Neural crest cell (in vitro differentiated cells): ENCODE results near the gene GMDS. TPM values are rescaled to one million over a fixed set of nuclear protein-coding genes. Genes with fewer than 3 reads are reported as not detected.

ENCODE experiments used
- DNase-seq: peaks from one replicate; pipeline ENCODE4 v3.0.0; 2021; ENCODE audit warnings: low read depth, mixed read lengths, low spot score
- H3K27ac Mint-ChIP-seq: one replicate; pipeline ENCODE4 v1.8.0; 2021; ENCODE audit warnings: mild to moderate bottlenecking, mixed read lengths; ENCODE audit not compliant: unreplicated experiment
- H3K27me3 Mint-ChIP-seq: 2 replicates; pipeline ENCODE4 v1.8.0; 2021; ENCODE audit warnings: low read depth, mild to moderate bottlenecking, mixed read lengths
- H3K36me3 Mint-ChIP-seq: 2 replicates; pipeline ENCODE4 v1.8.0; 2021; ENCODE audit warnings: low read depth, mild to moderate bottlenecking, mixed read lengths
- H3K4me1 Mint-ChIP-seq: 2 replicates; pipeline ENCODE4 v1.8.0; 2021; ENCODE audit warnings: mixed read lengths
- H3K4me3 Mint-ChIP-seq: one replicate; pipeline ENCODE4 v1.8.0; 2021; ENCODE audit warnings: mild to moderate bottlenecking, mixed read lengths
- H3K9me3 Mint-ChIP-seq: 2 replicates; pipeline ENCODE4 v1.8.0; 2021; ENCODE audit warnings: mixed read lengths
- total RNA-seq: library from RNA; stranded (reverse); gene quantifications from 2 replicates; pipeline ENCODE4 v1.2.1, GENCODE V29; 2021
- TF ChIP-seq, protein P1 (sequence below): fragments of 200-600 bp; sonication (generic); conservative IDR thresholded peaks from 2 replicates; pipeline ENCODE4 v1.5.0; 2021; ENCODE audit warnings: antibody characterized with exemption, mild to moderate bottlenecking

The GMDS gene
- total RNA-seq, 1 donor from 2014 or later: 16.1 TPM

DNA sequence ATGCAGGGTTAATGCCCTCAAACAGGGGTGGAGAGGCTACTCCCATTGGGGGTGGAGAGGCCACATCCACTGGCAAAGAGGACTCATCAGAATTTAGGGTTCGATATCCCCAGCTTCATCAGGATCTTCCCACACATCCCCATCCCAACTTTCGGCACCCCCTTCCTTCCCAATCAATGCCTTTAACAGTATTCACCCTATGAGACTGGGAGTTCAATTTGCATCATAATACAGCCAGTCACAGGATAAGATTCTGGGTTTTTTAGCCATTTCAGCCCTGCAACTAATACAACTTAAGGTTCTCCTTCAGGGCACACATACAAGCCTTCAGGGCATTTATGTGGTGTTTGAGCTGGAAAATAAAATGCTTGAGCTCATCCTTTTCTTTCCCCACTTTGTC, 80.9 kb downstream of the GMDS start:
- H3K9me3 Mint-ChIP-seq: no peaks in the 10 kb centered on the region
- H3K27ac Mint-ChIP-seq: no peak overlapping the region
- no peak for DNase-seq
- H3K4me1 Mint-ChIP-seq: peaks cover 17% of the 10 kb centered on the region
- H3K4me3 Mint-ChIP-seq: no peak overlapping the region
- H3K36me3 Mint-ChIP-seq: no peaks in the 10 kb centered on the region
- TF ChIP-seq, protein P1, sequence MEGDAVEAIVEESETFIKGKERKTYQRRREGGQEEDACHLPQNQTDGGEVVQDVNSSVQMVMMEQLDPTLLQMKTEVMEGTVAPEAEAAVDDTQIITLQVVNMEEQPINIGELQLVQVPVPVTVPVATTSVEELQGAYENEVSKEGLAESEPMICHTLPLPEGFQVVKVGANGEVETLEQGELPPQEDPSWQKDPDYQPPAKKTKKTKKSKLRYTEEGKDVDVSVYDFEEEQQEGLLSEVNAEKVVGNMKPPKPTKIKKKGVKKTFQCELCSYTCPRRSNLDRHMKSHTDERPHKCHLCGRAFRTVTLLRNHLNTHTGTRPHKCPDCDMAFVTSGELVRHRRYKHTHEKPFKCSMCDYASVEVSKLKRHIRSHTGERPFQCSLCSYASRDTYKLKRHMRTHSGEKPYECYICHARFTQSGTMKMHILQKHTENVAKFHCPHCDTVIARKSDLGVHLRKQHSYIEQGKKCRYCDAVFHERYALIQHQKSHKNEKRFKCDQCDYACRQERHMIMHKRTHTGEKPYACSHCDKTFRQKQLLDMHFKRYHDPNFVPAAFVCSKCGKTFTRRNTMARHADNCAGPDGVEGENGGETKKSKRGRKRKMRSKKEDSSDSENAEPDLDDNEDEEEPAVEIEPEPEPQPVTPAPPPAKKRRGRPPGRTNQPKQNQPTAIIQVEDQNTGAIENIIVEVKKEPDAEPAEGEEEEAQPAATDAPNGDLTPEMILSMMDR: no peak
- no peaks in the 10 kb centered on the region for H3K27me3 Mint-ChIP-seq

DNA sequence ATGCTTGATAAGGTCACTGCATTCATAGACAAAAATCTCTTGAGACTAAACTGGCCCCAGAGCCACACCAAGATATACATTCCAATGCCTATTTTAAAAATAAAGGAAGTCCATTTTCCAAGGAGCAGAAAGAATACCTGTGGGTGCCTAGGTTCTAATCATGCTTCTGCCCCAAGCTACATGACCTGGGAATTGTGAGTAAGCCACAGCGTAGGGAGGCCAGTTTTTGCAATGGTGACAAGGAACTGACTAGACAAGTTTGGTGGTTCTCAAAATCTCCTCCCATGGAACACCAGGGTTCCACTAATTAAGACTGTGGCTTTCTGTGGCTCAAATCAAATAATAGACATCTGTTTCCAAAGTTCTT, 83.3 kb downstream of the GMDS start:
- DNase-seq: no peak
- H3K4me3 Mint-ChIP-seq: no peak overlapping the region
- peaks cover 17% of the 10 kb centered on the region for H3K4me1 Mint-ChIP-seq
- H3K27ac Mint-ChIP-seq: no peak overlapping the region
- no peaks in the 10 kb centered on the region for H3K27me3 Mint-ChIP-seq
- TF ChIP-seq, protein P1: no peak
- H3K36me3 Mint-ChIP-seq: no peaks in the 10 kb centered on the region
- H3K9me3 Mint-ChIP-seq: no peaks in the 10 kb centered on the region

DNA sequence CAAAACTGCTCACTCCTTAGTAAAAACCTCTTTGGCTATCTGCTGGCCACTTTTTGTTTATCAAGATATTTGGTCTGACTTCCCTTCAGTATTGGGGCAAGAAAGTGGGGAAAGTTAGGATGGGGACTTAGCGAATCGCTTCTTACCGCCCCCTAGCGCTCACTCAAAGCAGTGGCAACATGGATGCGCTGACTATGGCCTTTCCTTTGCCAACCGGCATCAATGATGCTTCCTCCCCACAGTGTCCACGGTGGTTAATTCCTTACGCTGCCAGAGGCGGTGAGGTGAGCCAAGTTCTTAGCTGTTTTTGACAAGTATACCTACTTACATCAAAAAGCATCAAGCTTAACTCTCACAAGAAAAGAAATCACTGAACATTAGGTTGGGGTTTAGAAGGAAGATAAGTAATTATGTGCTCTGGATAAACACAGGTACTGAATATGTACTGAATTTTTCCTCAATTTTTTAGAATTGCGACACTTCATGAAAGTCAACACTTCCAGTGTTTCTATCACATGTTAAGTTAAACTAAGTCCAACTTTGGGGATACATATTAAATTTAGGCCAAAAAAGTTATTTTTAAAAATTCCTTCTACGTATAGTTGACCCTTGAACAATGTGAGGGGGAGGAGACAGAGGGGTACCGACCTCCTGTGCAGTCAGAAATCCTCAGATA, 86.7 kb downstream of the GMDS start:
- Mint-ChIP-seq H3K27me3 (no peaks in the 10 kb centered on the region), H3K27ac (no peak overlapping the region), H3K4me1 (peaks cover 17% of the 10 kb centered on the region), H3K4me3 (no peak overlapping the region), H3K9me3 (no peaks in the 10 kb centered on the region), H3K36me3 (no peaks in the 10 kb centered on the region)
- peak; percentile 27 for DNase-seq
- TF ChIP-seq, protein P1: peak; percentile 69

DNA sequence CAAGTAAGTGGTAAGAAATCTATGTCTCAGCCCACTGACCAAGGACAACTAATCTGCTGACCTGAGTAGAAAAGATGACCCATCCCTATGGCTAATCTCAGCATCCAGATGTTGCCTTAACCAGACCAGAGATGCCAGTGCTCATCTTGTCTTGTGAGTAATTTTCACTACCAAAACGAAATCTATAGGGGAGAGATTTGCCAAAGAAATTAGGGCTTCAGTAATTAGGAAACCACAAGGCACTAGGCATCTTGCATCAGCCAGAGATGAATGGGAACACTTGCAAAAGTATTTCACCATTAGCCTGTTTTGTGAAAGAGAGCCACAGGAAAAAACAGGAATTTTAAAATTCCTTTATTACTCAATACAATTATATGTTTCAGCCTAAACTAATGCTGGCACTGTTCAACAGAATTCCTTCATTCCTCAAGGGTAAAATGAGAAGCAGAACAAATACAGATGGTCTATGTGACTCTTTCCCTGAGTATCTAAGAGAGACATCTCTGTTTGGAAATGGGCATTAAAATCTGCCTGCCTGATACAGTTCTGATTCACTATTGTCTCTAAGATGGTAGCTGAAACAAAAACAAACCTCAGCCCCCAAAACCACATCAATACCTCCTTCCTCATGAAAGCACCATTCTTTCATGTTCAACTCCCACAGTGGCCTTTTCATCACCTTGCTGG, 87.8 kb downstream of the GMDS start:
- Mint-ChIP-seq H3K27ac (no peak overlapping the region), H3K4me1 (peaks cover 14% of the 10 kb centered on the region), H3K27me3 (no peaks in the 10 kb centered on the region), H3K36me3 (no peaks in the 10 kb centered on the region), H3K4me3 (no peak overlapping the region), H3K9me3 (no peaks in the 10 kb centered on the region)
- no peak for DNase-seq
- TF ChIP-seq, protein P1: no peak

DNA sequence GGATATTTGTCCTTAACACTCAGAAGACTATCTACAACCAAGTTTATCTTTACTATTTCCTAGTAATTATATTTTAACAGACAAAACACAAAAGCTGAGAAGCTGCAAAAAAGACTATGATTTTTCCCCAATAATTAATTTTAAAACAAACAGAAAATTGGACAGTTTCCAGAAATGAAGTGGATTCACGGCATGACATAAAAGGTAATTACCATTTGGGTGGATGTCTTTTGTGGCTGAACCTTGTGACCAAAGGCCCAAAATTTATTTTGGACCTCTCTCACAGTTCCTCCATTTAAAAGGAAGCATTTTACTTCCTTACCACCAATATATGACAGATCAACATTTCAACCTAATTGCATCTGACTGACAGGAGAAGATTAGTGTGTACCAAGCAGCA, 90.2 kb downstream of the GMDS start:
- Mint-ChIP-seq H3K27me3 (no peaks in the 10 kb centered on the region), H3K4me1 (no peaks in the 10 kb centered on the region), H3K27ac (no peak overlapping the region), H3K36me3 (no peaks in the 10 kb centered on the region), H3K4me3 (no peak overlapping the region), H3K9me3 (no peaks in the 10 kb centered on the region)
- DNase-seq: no peak
- TF ChIP-seq, protein P1: no peak
